Breast epithelium (tissue), 3 donors: Measurements from ENCODE around the gene METTL5.

Source experiments
- CTCF ChIP-seq, 3 donors: fragments of 450-650 bp; IDR thresholded peaks; one replicate each; pipeline ENCODE4 v1.5.1; 2016 to 2017; ENCODE audit warnings: antibody characterized with exemption in 3 of 3, mild to moderate bottlenecking in 3 of 3, moderate library complexity in 3 of 3
- POLR2A ChIP-seq: fragments of 450-650 bp; IDR thresholded peaks from one replicate; pipeline ENCODE4 v1.6.1; 2016; ENCODE audit warnings: antibody characterized with exemption, mild to moderate bottlenecking, moderate library complexity
- POLR2AphosphoS5 ChIP-seq, 3 donors: sonication (generic); formaldehyde crosslinking; IDR thresholded peaks; one replicate each; pipeline ENCODE4 v1.6.1; 2017; ENCODE audit warnings: antibody characterized with exemption in 3 of 3

- TF ChIP-seq CTCF (IDR thresholded peaks at IDR 0.05) (no peak), POLR2AphosphoS5 (IDR thresholded peaks at IDR 0.05) (no peak), POLR2A (no peak)
These were observed 27.1 kb downstream of the METTL5 start for GRCh38 chr2:169797601-169798000.
